DMS 273 treated with DMSO at 0.1 percent for 48 hours (cell line): ENCODE data around the gene MAGEA8.
"Not testable (repeated sequence)": the region's sequence is repeated elsewhere in the genome, so short reads cannot be mapped to it uniquely, and the experiment has no call there.

ENCODE experiments used
- DNase-seq: peaks from one replicate; lab custom pipeline; 2025; lab: John Stamatoyannopoulos, UW

Gene MAGEA8

GRCh38 chrX:149903889-149904748 lies 23.1 kb downstream of the MAGEA8 start:
- no peak for DNase-seq

- no peak for DNase-seq
These were observed 27.3 kb downstream of the MAGEA8 start for GRCh38 chrX:149908308-149908707.

- no peak for DNase-seq
These were observed 27.7 kb downstream of the MAGEA8 start for GRCh38 chrX:149908727-149909126.

GRCh38 chrX:149909324-149910177 lies 28.6 kb downstream of the MAGEA8 start:
- DNase-seq = no peak

GRCh38 chrX:149910178-149910695 lies 29.3 kb downstream of the MAGEA8 start:
- DNase-seq = no peak

- DNase-seq = no peak
These were observed 35.9 kb downstream of the MAGEA8 start for GRCh38 chrX:149916745-149917392.

- not testable (repeated sequence) for DNase-seq
These were observed 42.9 kb downstream of the MAGEA8 start for GRCh38 chrX:149923836-149924235.

GRCh38 chrX:149924434-149924833 lies 43.5 kb downstream of the MAGEA8 start:
- DNase-seq = not testable (repeated sequence)

- not testable (repeated sequence) for DNase-seq
These were observed 46.4 kb downstream of the MAGEA8 start for GRCh38 chrX:149927245-149927963.

- not testable (repeated sequence) for DNase-seq
These were observed 46.9 kb downstream of the MAGEA8 start for GRCh38 chrX:149927964-149928258.

- DNase-seq = not testable (repeated sequence)
These were observed 47.7 kb downstream of the MAGEA8 start for GRCh38 chrX:149928635-149929034.

- not testable (repeated sequence) for DNase-seq
These were observed 48.4 kb downstream of the MAGEA8 start, which contains the start of gene HSFX4 for GRCh38 chrX:149929400-149929799. TSS of gene HSFX4 (plus strand) at chrX:149929573. CDS start at chrX:149929645, 72 bp downstream.

- DNase-seq = not testable (repeated sequence)
These were observed 50.4 kb downstream of the MAGEA8 start for GRCh38 chrX:149931355-149931754.

- DNase-seq = not testable (repeated sequence)
These were observed 51.2 kb downstream of the MAGEA8 start for GRCh38 chrX:149932150-149932549.

GRCh38 chrX:149932970-149933369 lies 52.0 kb downstream of the MAGEA8 start:
- DNase-seq = not testable (repeated sequence)

- not testable (repeated sequence) for DNase-seq
These were observed 52.6 kb downstream of the MAGEA8 start for GRCh38 chrX:149933547-149933946.
